Measurements from ENCODE around the gene GINS3. TPM values are rescaled to one million over a fixed set of nuclear protein-coding genes. Genes with fewer than 3 reads are reported as not detected.
"Not testable (repeated sequence)": the region's sequence is repeated elsewhere in the genome, so short reads cannot be mapped to it uniquely, and the experiment has no call there.

GINS3 gene
- total RNA-seq, 1 donor from 2014 or later: 13.7 TPM

- intact Hi-C loops (cut with micrococcal nuclease): loop anchor here (5.0 kb wide), 4 partner anchors 123 to 1937 kb away; partner anchors contain the start of genes CCDC102A, CSNK2A2, NUDT21 and OGFOD1
These were observed 2.5 kb upstream of the GINS3 start for GRCh38 chr16:58389724-58390123.

GRCh38 chr16:58393138-58393504 is 850 bp downstream of the GINS3 start:
- intact Hi-C loops (cut with micrococcal nuclease): loop anchor here (1.0 to 5.0 kb wide), 9 partner anchors 56 to 1941 kb away; partner anchors contain the start of genes CCDC102A, CSNK2A2, NDRG4 and NUDT21

- intact Hi-C loops (cut with micrococcal nuclease): not testable (repeated sequence)
These were observed 4.6 kb downstream of the GINS3 start for GRCh38 chr16:58396897-58397296.

GRCh38 chr16:58399718-58400633 is 7.7 kb downstream of the GINS3 start:
- intact Hi-C loops (cut with micrococcal nuclease): no loop called here

GRCh38 chr16:58401305-58401704 is 9.0 kb downstream of the GINS3 start:
- intact Hi-C loops (cut with micrococcal nuclease): not testable (repeated sequence)

- intact Hi-C loops (cut with micrococcal nuclease): no loop called here
These were observed 10.5 kb downstream of the GINS3 start for GRCh38 chr16:58402796-58403195.

- intact Hi-C loops (cut with micrococcal nuclease): no loop called here
These were observed 17.2 kb downstream of the GINS3 start for GRCh38 chr16:58409316-58409973.

GRCh38 chr16:58411336-58411735 is 19.1 kb downstream of the GINS3 start:
- intact Hi-C loops (cut with micrococcal nuclease): no loop called here

GRCh38 chr16:58411736-58412614 is 19.7 kb downstream of the GINS3 start:
- intact Hi-C loops (cut with micrococcal nuclease): no loop called here

- intact Hi-C loops (cut with micrococcal nuclease): not testable (repeated sequence)
These were observed 20.3 kb downstream of the GINS3 start for GRCh38 chr16:58412615-58412970.

- intact Hi-C loops (cut with micrococcal nuclease): no loop called here
These were observed 21.1 kb downstream of the GINS3 start for GRCh38 chr16:58413359-58413758.

GRCh38 chr16:58415003-58415402 is 22.7 kb downstream of the GINS3 start:
- intact Hi-C loops (cut with micrococcal nuclease): no loop called here

- intact Hi-C loops (cut with micrococcal nuclease): not testable (repeated sequence)
These were observed 23.7 kb downstream of the GINS3 start for GRCh38 chr16:58415961-58416360.

- intact Hi-C loops (cut with micrococcal nuclease): no loop called here
These were observed 24.8 kb downstream of the GINS3 start for GRCh38 chr16:58417035-58417434.

- intact Hi-C loops (cut with micrococcal nuclease): no loop called here
These were observed 25.3 kb downstream of the GINS3 start for GRCh38 chr16:58417600-58417999.

GRCh38 chr16:58418026-58418425 is 25.8 kb downstream of the GINS3 start:
- intact Hi-C loops (cut with micrococcal nuclease): no loop called here

- intact Hi-C loops (cut with micrococcal nuclease): no loop called here
These were observed 26.3 kb downstream of the GINS3 start for GRCh38 chr16:58418601-58419000.

- intact Hi-C loops (cut with micrococcal nuclease): no loop called here
These were observed 27.1 kb downstream of the GINS3 start for GRCh38 chr16:58419241-58419990.

GRCh38 chr16:58421059-58421458 is 28.8 kb downstream of the GINS3 start:
- intact Hi-C loops (cut with micrococcal nuclease): no loop called here

GRCh38 chr16:58421529-58421928 is 29.3 kb downstream of the GINS3 start:
- intact Hi-C loops (cut with micrococcal nuclease): no loop called here

GRCh38 chr16:58422809-58423208 is 30.5 kb downstream of the GINS3 start:
- intact Hi-C loops (cut with micrococcal nuclease): no loop called here
